HG03064 (cell line): ENCODE results near the gene ZNRF4.

Experiments used
- ATAC-seq: cut with Tn5 transposase; IDR thresholded peaks from one replicate; pipeline ENCODE4 v1.9.1; 2021; ENCODE audit warnings: low read depth; ENCODE audit not compliant: unreplicated experiment

Gene ZNRF4

GRCh38 chr19:5439452-5439851 is 15.8 kb upstream of the ZNRF4 start:
- ATAC-seq, result no peak

- no peak for ATAC-seq
These were observed 14.9 kb upstream of the ZNRF4 start for GRCh38 chr19:5440299-5440698.

GRCh38 chr19:5443723-5444122 is 11.5 kb upstream of the ZNRF4 start:
- ATAC-seq, result no peak

GRCh38 chr19:5444431-5444830 is 10.8 kb upstream of the ZNRF4 start:
- no peak for ATAC-seq

GRCh38 chr19:5445071-5445470 is 10.1 kb upstream of the ZNRF4 start:
- ATAC-seq, result no peak

- no peak for ATAC-seq
These were observed 9.6 kb upstream of the ZNRF4 start for GRCh38 chr19:5445561-5446055.

GRCh38 chr19:5447700-5448311 is 7.4 kb upstream of the ZNRF4 start:
- ATAC-seq, result no peak

GRCh38 chr19:5448374-5448773 is 6.8 kb upstream of the ZNRF4 start:
- ATAC-seq, result no peak

- no peak for ATAC-seq
These were observed 4.6 kb upstream of the ZNRF4 start for GRCh38 chr19:5450482-5451126.

- no peak for ATAC-seq
These were observed 3.7 kb upstream of the ZNRF4 start for GRCh38 chr19:5451494-5451893.

GRCh38 chr19:5452594-5453565 is 2.3 kb upstream of the ZNRF4 start:
- ATAC-seq, result no peak

GRCh38 chr19:5454743-5455142 is 474 bp upstream of the ZNRF4 start:
- ATAC-seq, result no peak

- no peak for ATAC-seq
These were observed 1.1 kb downstream of the ZNRF4 start for GRCh38 chr19:5456130-5456840.

GRCh38 chr19:5456841-5457200 is 1.6 kb downstream of the ZNRF4 start:
- ATAC-seq, result no peak

- ATAC-seq, result no peak
These were observed 2.5 kb downstream of the ZNRF4 start for GRCh38 chr19:5457709-5458108.

GRCh38 chr19:5458420-5458819 is 3.2 kb downstream of the ZNRF4 start:
- ATAC-seq, result no peak

- no peak for ATAC-seq
These were observed 4.1 kb downstream of the ZNRF4 start for GRCh38 chr19:5459360-5459759.

GRCh38 chr19:5460748-5461147 is 5.5 kb downstream of the ZNRF4 start:
- ATAC-seq, result no peak

GRCh38 chr19:5463959-5464358 is 8.7 kb downstream of the ZNRF4 start:
- ATAC-seq, result no peak

GRCh38 chr19:5466072-5466471 is 10.9 kb downstream of the ZNRF4 start:
- no peak for ATAC-seq

- no peak for ATAC-seq
These were observed 11.6 kb downstream of the ZNRF4 start for GRCh38 chr19:5466814-5467291.
